Effector CD8-positive, alpha-beta T cell (primary cell): Measurements from ENCODE around the gene ZNF543.
"Not testable (repeated sequence)": the region's sequence is repeated elsewhere in the genome, so short reads cannot be mapped to it uniquely, and the experiment has no call there.

Experiments
- DNase-seq: peaks from one replicate; lab custom pipeline; 2025; lab: John Stamatoyannopoulos, UW
- total RNA-seq, 4 experiments: gene quantifications; one replicate each; lab custom pipeline; 2026; lab: John Stamatoyannopoulos, UW

Gene ZNF543
- 21.1 to 32.4 (median 23.4) reads per million in 4 experiments for total RNA-seq

- DNase-seq = peak; percentile 79
Measured at GRCh38 chr19:57320180-57321084, at the start of gene ZNF543. Gene ZNF543, plus strand, starts transcription at chr19:57320472. Its CDS starts 382 bp downstream, at chr19:57320854.

GRCh38 chr19:57271280-57271679, 49.0 kb upstream of the ZNF543 start:
- no peak for DNase-seq

GRCh38 chr19:57273014-57273413, 47.3 kb upstream of the ZNF543 start:
- no peak for DNase-seq

- DNase-seq = no peak
Measured at GRCh38 chr19:57276430-57276829, 43.8 kb upstream of the ZNF543 start.

GRCh38 chr19:57278481-57278880, 41.8 kb upstream of the ZNF543 start:
- not testable (repeated sequence) for DNase-seq

GRCh38 chr19:57279418-57280164, 40.7 kb upstream of the ZNF543 start:
- peak; percentile 66 for DNase-seq

GRCh38 chr19:57280165-57280961, 39.9 kb upstream of the ZNF543 start, which contains the start of gene ZNF460:
Gene ZNF460, plus strand, starts transcription at chr19:57280485. Its CDS starts 322 bp downstream, at chr19:57280807.
- DNase-seq = peak; percentile 92

- DNase-seq = no peak
Measured at GRCh38 chr19:57280962-57281400, 39.3 kb upstream of the ZNF543 start.

- no peak for DNase-seq
Measured at GRCh38 chr19:57282011-57282643, 38.1 kb upstream of the ZNF543 start.

- DNase-seq = no peak
Measured at GRCh38 chr19:57288373-57288772, 31.9 kb upstream of the ZNF543 start.

GRCh38 chr19:57290970-57291369, 29.3 kb upstream of the ZNF543 start:
- no peak for DNase-seq

- no peak for DNase-seq
Measured at GRCh38 chr19:57292547-57292946, 27.7 kb upstream of the ZNF543 start.

- no peak for DNase-seq
Measured at GRCh38 chr19:57293719-57294118, 26.6 kb upstream of the ZNF543 start.

GRCh38 chr19:57302020-57302465, 18.2 kb upstream of the ZNF543 start:
- DNase-seq = no peak

GRCh38 chr19:57302727-57303401, 17.4 kb upstream of the ZNF543 start:
- DNase-seq = no peak

GRCh38 chr19:57305056-57305455, 15.2 kb upstream of the ZNF543 start:
- no peak for DNase-seq

- no peak for DNase-seq
Measured at GRCh38 chr19:57308514-57308913, 11.8 kb upstream of the ZNF543 start.

GRCh38 chr19:57310792-57311191, 9.5 kb upstream of the ZNF543 start:
- no peak for DNase-seq

- DNase-seq = no peak
Measured at GRCh38 chr19:57314146-57314545, 6.1 kb upstream of the ZNF543 start.

- no peak for DNase-seq
Measured at GRCh38 chr19:57317503-57317902, 2.8 kb upstream of the ZNF543 start.

GRCh38 chr19:57319869-57320179, 448 bp upstream of the ZNF543 start:
- no peak for DNase-seq
